Calu3 (cell line): ENCODE results near the gene F7. TPM values are rescaled to one million over a fixed set of nuclear protein-coding genes. Genes with fewer than 3 reads are reported as not detected.

Experiments
- BruUV-seq: library from RNA; stranded (reverse); fragments of 400-500 nt; replicated peaks from 2 replicates; lab custom pipeline; 2021; lab: Mats Ljungman, UMichigan
- CTCF ChIA-PET: fragments of 300-600 bp; sonication (Branson Sonifier 250); formaldehyde crosslinking; loops from one replicate; lab custom pipeline; 2022; ENCODE audit warnings: antibody characterized with exemption; lab: Charles Lee
- DNase-seq: peaks from one replicate; pipeline ENCODE4 v3.0.0; 2022
- H3K27ac Mint-ChIP-seq: one replicate; pipeline ENCODE4 v1.8.0; 2022; ENCODE audit warnings: mixed read lengths; ENCODE audit not compliant: unreplicated experiment
- H3K27me3 Mint-ChIP-seq: one replicate; pipeline ENCODE4 v1.8.0; 2022; ENCODE audit warnings: mixed read lengths; ENCODE audit not compliant: unreplicated experiment
- H3K36me3 Mint-ChIP-seq: one replicate; pipeline ENCODE4 v1.8.0; 2022; ENCODE audit warnings: mild to moderate bottlenecking, moderate library complexity, mixed read lengths; ENCODE audit not compliant: insufficient read depth, unreplicated experiment
- H3K4me1 Mint-ChIP-seq: one replicate; pipeline ENCODE4 v1.8.0; 2022; ENCODE audit warnings: mild to moderate bottlenecking, low read depth, mixed read lengths; ENCODE audit not compliant: unreplicated experiment
- H3K4me3 Mint-ChIP-seq: one replicate; pipeline ENCODE4 v1.8.0; 2022; ENCODE audit warnings: mild to moderate bottlenecking, low read depth, moderate library complexity, mixed read lengths; ENCODE audit not compliant: unreplicated experiment
- H3K9me3 Mint-ChIP-seq: one replicate; pipeline ENCODE4 v1.8.0; 2022; ENCODE audit warnings: low read depth, mixed read lengths; ENCODE audit not compliant: unreplicated experiment
- intact Hi-C: fragments of 100-400 bp; cut with micrococcal nuclease; formaldehyde crosslinking; loops from one replicate; pipeline ENCODE4 v1.10.0; 2022; ENCODE audit not compliant: unreplicated experiment
- total RNA-seq: library from RNA; stranded (reverse); gene quantifications from 2 replicates; pipeline ENCODE4 v1.2.3, GENCODE V29; 2022
- TF ChIP-seq, protein P1 (sequence below): fragments of 200-600 bp; IDR thresholded peaks from one replicate; pipeline ENCODE4 v1.8.0; 2022; ENCODE audit warnings: antibody characterized with exemption; ENCODE audit not compliant: unreplicated experiment

The F7 gene
- total RNA-seq, 1 experiment from 2014 or later, result not detected

DNA sequence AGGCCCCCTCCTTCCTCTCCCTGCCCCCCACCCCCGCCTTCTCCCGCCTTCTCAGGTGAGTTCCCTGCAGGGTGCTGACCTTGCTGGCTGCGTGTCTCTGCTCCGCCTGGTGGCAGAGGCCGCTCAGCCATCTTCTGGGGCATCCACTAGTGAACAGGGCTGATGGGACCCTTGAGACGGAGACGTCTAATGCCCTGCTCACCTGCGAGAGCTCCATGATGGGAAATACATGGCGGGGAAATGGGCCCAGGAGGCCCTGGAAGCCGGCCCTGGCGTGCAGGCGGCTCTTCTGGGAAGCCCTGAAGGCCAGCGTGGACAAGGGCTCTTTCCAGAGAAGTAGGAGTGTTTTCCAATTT, 15.2 kb upstream of the F7 start:
- Mint-ChIP-seq H3K4me3 (no peak overlapping the region), H3K9me3 (no peaks in the 10 kb centered on the region), H3K27ac (no peak overlapping the region), H3K4me1 (no peaks in the 10 kb centered on the region), H3K27me3 (no peaks in the 10 kb centered on the region), H3K36me3 (no peaks in the 10 kb centered on the region)
- intact Hi-C loops, result no loop called here
- CTCF ChIA-PET, result no interaction called here
- TF ChIP-seq, protein P1, sequence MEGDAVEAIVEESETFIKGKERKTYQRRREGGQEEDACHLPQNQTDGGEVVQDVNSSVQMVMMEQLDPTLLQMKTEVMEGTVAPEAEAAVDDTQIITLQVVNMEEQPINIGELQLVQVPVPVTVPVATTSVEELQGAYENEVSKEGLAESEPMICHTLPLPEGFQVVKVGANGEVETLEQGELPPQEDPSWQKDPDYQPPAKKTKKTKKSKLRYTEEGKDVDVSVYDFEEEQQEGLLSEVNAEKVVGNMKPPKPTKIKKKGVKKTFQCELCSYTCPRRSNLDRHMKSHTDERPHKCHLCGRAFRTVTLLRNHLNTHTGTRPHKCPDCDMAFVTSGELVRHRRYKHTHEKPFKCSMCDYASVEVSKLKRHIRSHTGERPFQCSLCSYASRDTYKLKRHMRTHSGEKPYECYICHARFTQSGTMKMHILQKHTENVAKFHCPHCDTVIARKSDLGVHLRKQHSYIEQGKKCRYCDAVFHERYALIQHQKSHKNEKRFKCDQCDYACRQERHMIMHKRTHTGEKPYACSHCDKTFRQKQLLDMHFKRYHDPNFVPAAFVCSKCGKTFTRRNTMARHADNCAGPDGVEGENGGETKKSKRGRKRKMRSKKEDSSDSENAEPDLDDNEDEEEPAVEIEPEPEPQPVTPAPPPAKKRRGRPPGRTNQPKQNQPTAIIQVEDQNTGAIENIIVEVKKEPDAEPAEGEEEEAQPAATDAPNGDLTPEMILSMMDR, result no peak
- BruUV-seq, result no TSS peak
- no peak for DNase-seq

DNA sequence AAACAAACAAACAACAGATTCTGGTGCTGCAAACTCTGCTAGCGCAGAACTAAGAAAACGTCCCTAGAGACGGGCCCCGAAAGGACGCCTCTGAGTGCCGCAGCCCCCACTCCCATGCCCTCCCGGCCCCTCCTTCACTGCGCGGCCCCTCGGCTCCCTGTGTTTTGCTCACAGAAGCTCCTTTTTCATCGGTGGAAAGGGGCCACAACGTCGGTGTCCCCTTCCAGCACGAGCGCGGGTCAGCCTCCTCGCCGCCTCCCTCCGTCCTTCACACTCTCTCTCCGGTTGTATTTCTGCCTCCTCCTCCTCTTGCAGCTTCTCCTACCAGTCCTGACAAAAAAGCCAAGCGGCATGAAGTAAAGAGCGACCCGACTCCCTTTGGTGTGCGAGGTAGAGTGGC, 14.8 kb upstream of the F7 start:
- H3K27ac Mint-ChIP-seq, result no peak overlapping the region
- BruUV-seq, result no TSS peak
- no peaks in the 10 kb centered on the region for H3K9me3 Mint-ChIP-seq
- no peaks in the 10 kb centered on the region for H3K36me3 Mint-ChIP-seq
- intact Hi-C loops, result no loop called here
- no peak overlapping the region for H3K4me3 Mint-ChIP-seq
- H3K27me3 Mint-ChIP-seq, result no peaks in the 10 kb centered on the region
- H3K4me1 Mint-ChIP-seq, result no peaks in the 10 kb centered on the region
- TF ChIP-seq, protein P1, result no peak
- CTCF ChIA-PET, result no interaction called here
- DNase-seq, result no peak

DNA sequence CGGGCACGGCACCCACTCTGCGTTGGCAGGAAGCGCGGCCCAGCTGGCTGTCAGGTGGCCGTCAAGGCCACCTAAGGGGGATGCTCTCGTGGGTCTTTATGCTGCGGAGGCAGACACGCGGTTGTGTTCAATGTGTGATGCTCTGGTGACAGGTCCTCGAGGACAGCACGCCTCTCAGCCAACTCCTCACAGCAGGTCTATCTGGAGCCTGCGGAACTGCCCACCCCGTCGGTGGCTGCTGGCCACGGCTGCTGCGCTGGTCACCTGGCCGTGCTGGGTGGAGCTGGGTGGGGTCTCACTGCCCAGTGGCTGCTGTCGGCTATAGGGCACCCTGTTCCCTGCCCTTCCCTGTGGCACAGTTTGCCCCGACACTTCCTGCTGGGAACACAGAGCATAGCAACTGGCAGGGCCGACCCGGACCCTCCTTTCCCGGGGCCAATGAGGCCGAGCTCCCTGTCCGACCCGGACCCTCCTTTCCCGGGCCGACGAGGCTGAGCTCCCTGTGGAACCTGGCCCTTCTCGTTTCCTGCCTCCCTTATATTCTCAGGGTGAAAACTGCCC, 14.3 kb upstream of the F7 start:
- TF ChIP-seq, protein P1, result no peak
- intact Hi-C loops, result no loop called here
- Mint-ChIP-seq H3K9me3 (no peaks in the 10 kb centered on the region), H3K4me3 (no peak overlapping the region), H3K4me1 (no peaks in the 10 kb centered on the region), H3K36me3 (no peaks in the 10 kb centered on the region), H3K27ac (no peak overlapping the region), H3K27me3 (no peaks in the 10 kb centered on the region)
- DNase-seq, result no peak
- CTCF ChIA-PET, result no interaction called here
- no TSS peak for BruUV-seq

DNA sequence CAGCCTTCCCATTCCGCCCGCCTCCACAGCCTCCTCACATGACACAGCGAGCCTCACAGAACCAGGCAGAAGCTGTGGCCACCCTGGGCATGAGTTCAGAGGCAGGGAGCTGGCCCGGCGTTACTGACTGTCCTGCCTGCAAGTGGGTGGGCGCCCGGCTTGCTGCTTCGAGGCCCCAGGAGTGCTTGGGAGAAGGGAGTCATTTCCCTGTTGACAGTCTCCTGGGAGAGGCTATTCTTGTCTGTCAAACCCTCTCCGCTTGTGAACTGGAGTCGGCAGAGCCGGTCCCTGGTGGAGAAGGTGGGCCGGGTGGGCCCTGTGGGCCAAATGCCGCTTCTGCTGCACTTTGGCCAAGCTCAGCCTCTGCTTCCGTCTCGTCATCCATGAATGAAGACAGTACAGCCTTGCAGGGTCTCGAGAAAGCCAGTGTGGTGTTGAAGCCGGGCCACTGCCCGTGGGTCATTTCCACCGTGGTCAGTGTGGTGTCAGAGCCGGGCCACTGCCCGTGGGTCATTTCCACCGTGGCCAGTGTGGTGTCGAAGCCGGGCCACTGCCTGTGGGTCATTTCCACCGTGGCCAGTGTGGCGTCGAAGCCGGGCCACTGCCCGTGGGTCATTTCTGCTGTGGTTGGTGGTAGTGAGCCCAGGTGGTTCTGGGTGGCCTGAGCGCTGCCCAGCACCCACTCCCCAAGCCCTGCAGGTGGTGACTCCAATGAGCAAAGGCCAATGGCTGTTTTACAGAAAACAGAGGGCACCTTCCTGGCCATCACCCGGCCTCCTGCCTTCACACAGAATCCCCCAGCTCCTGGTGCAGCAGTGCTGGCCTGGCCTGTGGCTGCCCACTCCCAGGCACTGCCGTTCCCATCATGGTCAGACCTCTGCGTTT, 13.5 kb upstream of the F7 start:
- CTCF ChIA-PET, result interaction anchor here (0.5 kb wide), 1 partner anchor 35 kb away, joined by 4 read pairs; no protein-coding TSS in a partner anchor
- no peak for DNase-seq
- TF ChIP-seq, protein P1, result no peak
- Mint-ChIP-seq H3K27ac (no peak overlapping the region), H3K4me3 (no peak overlapping the region), H3K4me1 (no peaks in the 10 kb centered on the region), H3K36me3 (no peaks in the 10 kb centered on the region), H3K9me3 (no peaks in the 10 kb centered on the region), H3K27me3 (no peaks in the 10 kb centered on the region)
- no TSS peak for BruUV-seq
- intact Hi-C loops, result no loop called here
